Endothelial cell of umbilical vein (primary cell): ENCODE results near the gene QRFPR. TPM values are rescaled to one million over a fixed set of nuclear protein-coding genes. Genes with fewer than 3 reads are reported as not detected.

ENCODE experiments used
- BruUV-seq: library from RNA; stranded (reverse); fragments of 400-500 nt; replicated peaks from 2 replicates; lab custom pipeline; 2021; lab: Mats Ljungman, UMichigan
- CTCF ChIA-PET: fragments of 300-600, 350-600 bp; sonication (Branson Sonifier 250); formaldehyde crosslinking; loops from one replicate; lab custom pipeline; 2021; ENCODE audit warnings: antibody characterized with exemption, inconsistent platforms; lab: Charles Lee
- POLR2A ChIA-PET: fragments of 300-600, 350-600 bp; sonication (Branson Sonifier 250); formaldehyde crosslinking; loops from one replicate; lab custom pipeline; 2021; ENCODE audit warnings: antibody characterized with exemption, inconsistent platforms; lab: Charles Lee
- DNase-seq: peaks from one replicate; pipeline ENCODE4 v3.0.0-alpha.2; 2011; ENCODE audit warnings: low read depth, low spot score
- FAIRE-seq: peaks from 2 replicates; lab custom pipeline; 2011; peaks lifted over from hg19 to GRCh38; lab: Jason Lieb, UNC
- H2AFZ ChIP-seq: 2 replicates; pipeline ENCODE4 v1.6.0; 2012; ENCODE audit warnings: low read depth, low read length, control low read depth, inconsistent platforms
- H3K27ac ChIP-seq: 2 replicates; pipeline ENCODE4 v1.5.1; 2011; ENCODE audit warnings: low read depth, mild to moderate bottlenecking, control low read depth, low read length, moderate library complexity; ENCODE audit not compliant: insufficient read depth
- H3K27me3 ChIP-seq, 2 experiments: 2 replicates each; pipeline versions ENCODE4 v1.6.0 to v1.6.1; 2011; ENCODE audit warnings: low read length in 2 of 2, mixed read lengths in 1 of 2; ENCODE audit not compliant: control insufficient read depth in 2 of 2, insufficient read depth in 2 of 2
- H3K36me3 ChIP-seq, 2 experiments: 2 replicates in 1 of 2; 3 replicates in 1 of 2; pipeline ENCODE4 v1.5.1; 2011; ENCODE audit warnings: low read length in 2 of 2, mild to moderate bottlenecking in 1 of 2, moderate library complexity in 1 of 2; ENCODE audit not compliant: control insufficient read depth in 2 of 2, insufficient read depth in 2 of 2; ENCODE audit errors: extremely low read depth in 1 of 2
- H3K4me1 ChIP-seq: 3 replicates; pipeline ENCODE4 v1.5.1; 2011; ENCODE audit warnings: mild to moderate bottlenecking, low read length; ENCODE audit not compliant: control insufficient read depth, insufficient read depth; ENCODE audit errors: extremely low read depth
- H3K4me2 ChIP-seq: 2 replicates; pipeline ENCODE4 v1.6.1; 2011; ENCODE audit warnings: low read length, control low read depth, mixed read lengths; ENCODE audit not compliant: insufficient read depth
- H3K4me3 ChIP-seq, 3 experiments: fragments of 200-600 bp in 1 of 3; sonication (generic), shearing (Covaris generic) in 1 of 3; replicated peaks in 1 of 3; 2 replicates each; pipeline ENCODE4 v1.5.1; 2011 to 2016; ENCODE audit warnings: control low read depth in 3 of 3, low read length in 3 of 3, mild to moderate bottlenecking in 2 of 3, inconsistent platforms in 1 of 3, low read depth in 1 of 3, moderate library complexity in 1 of 3; ENCODE audit not compliant: insufficient read depth in 1 of 3
- H3K79me2 ChIP-seq: 2 replicates; pipeline ENCODE4 v1.6.0; 2012; ENCODE audit warnings: low read length, inconsistent platforms; ENCODE audit not compliant: control insufficient read depth, insufficient read depth
- H3K9ac ChIP-seq: replicated peaks from 2 replicates; pipeline ENCODE3; 2011; ENCODE audit warnings: low read length, control low read depth; ENCODE audit not compliant: insufficient read depth; ENCODE audit errors: extremely low read depth
- H3K9me1 ChIP-seq: replicated peaks from 3 replicates; pipeline ENCODE4 v1.6.0; 2011; ENCODE audit warnings: mild to moderate bottlenecking, low read length; ENCODE audit not compliant: control insufficient read depth, insufficient read depth; ENCODE audit errors: extremely low read depth
- H3K9me3 ChIP-seq: replicated peaks from 2 replicates; pipeline ENCODE4 v1.5.1; 2012; ENCODE audit warnings: low read length, inconsistent platforms; ENCODE audit not compliant: control insufficient read depth, insufficient read depth
- H4K20me1 ChIP-seq: replicated peaks from 2 replicates; pipeline ENCODE3; 2011; ENCODE audit warnings: mild to moderate bottlenecking, low read length; ENCODE audit not compliant: control insufficient read depth, insufficient read depth; ENCODE audit errors: extremely low read depth
- CTCF ChIP-seq, 2 donors: IDR thresholded peaks; 1 replicate in 1 of 2; 2 replicates in 1 of 2; pipeline ENCODE4 v1.5.1; 2011; ENCODE audit warnings: low read length in 2 of 2, mild to moderate bottlenecking in 2 of 2, moderate library complexity in 2 of 2, control low read depth in 1 of 2, inconsistent platforms in 1 of 2, low read depth in 1 of 2; ENCODE audit not compliant: insufficient read depth in 1 of 2; ENCODE audit errors: extremely low read depth in 1 of 2
- EZH2 ChIP-seq: IDR thresholded peaks from 2 replicates; pipeline ENCODE4 v1.6.1; 2012; ENCODE audit warnings: borderline replicate concordance, low read depth, mild to moderate bottlenecking, moderate library complexity, low read length, inconsistent platforms; ENCODE audit not compliant: severe bottlenecking
- FOS ChIP-seq: IDR thresholded peaks from 2 replicates; pipeline ENCODE4 v1.6.1; 2011; ENCODE audit warnings: mild to moderate bottlenecking, low read length, moderate library complexity, borderline replicate concordance; ENCODE audit not compliant: insufficient read depth
- GATA2 ChIP-seq: IDR thresholded peaks from 2 replicates; pipeline ENCODE4 v1.7.0; 2011; ENCODE audit warnings: low read depth, mild to moderate bottlenecking, moderate library complexity, mixed read lengths, low read length; ENCODE audit not compliant: insufficient read length, insufficient read depth
- JUN ChIP-seq: IDR thresholded peaks from 2 replicates; pipeline ENCODE4 v1.6.1; 2011; ENCODE audit warnings: borderline replicate concordance, low read depth; ENCODE audit not compliant: insufficient read length, insufficient read depth
- MYC ChIP-seq: IDR thresholded peaks from one replicate; pipeline ENCODE4 v1.6.1; 2011; ENCODE audit warnings: mild to moderate bottlenecking, low read depth, low read length
- POLR2A ChIP-seq: IDR thresholded peaks from 2 replicates; pipeline ENCODE4 v1.6.1; 2012; ENCODE audit warnings: low read depth, mild to moderate bottlenecking, control low read depth, low read length
- POLR2AphosphoS5 ChIP-seq: IDR thresholded peaks from 2 replicates; pipeline ENCODE4 v1.6.1; 2012; ENCODE audit warnings: low read depth, mild to moderate bottlenecking, control low read depth, low read length, moderate library complexity; ENCODE audit not compliant: insufficient read depth
- dilution Hi-C: fragments of 300-500 bp; cut with MboI; formaldehyde crosslinking; loops from one replicate; pipeline ENCODE4 v1.15.0; 2019; ENCODE audit warnings: low sequenced_read_pairs; ENCODE audit not compliant: extremely low pct_ligation_motif_present
- intact Hi-C: fragments of 100-400 bp; cut with micrococcal nuclease; formaldehyde crosslinking; loops from one replicate; pipeline ENCODE4 v1.10.0; 2022
- polyA plus RNA-seq, 4 experiments: library from polyadenylated mRNA; depleted of rRNA in 3 of 4; stranded (reverse) in 3 of 4; unstranded in 1 of 4; fragments of >200 nt; gene quantifications; 2 replicates each; pipeline versions ENCODE4 v1.2.1 to v1.2.3, GENCODE V29; 2011 to 2012; ENCODE audit warnings: missing spikeins in 1 of 4
- total RNA-seq: library from RNA; stranded (reverse); gene quantifications from 2 replicates; pipeline ENCODE4 v1.2.3, GENCODE V29; 2021
- TF ChIP-seq, protein P1 (sequence below): IDR thresholded peaks from 2 replicates; pipeline ENCODE4 v1.6.1; 2011; ENCODE audit not compliant: insufficient read depth, insufficient read length

Gene QRFPR
- total and polyA plus RNA-seq, 2 donors (not counting 3 experiments of a cell fraction or from before 2014, with no cell fraction given): not detected

DNA sequence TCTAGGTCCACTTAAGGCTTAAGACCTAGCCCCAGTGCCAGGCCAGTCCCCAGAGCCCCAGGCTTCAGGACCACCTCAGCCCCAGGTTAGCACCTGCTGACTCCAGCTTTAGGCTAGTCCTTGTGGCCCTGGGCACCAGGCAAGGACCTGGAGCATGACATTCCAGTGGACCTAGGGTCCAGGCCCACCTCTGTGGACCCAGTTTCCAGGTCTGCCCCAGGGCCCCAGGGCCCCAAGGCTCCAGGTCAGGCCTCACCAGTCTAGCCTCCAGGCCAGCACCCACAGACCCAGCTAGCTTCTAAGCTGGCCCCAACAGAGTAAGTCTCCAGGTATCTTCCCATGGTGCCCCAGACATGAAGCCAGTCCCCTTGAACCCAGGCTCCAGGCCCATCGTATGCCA lies 97.5 kb downstream of the QRFPR start:
- dilution Hi-C loops: no loop called here
- H3K79me2 ChIP-seq: no peaks in the 10 kb centered on the region
- no peak for TF ChIP-seq POLR2AphosphoS5
- no peak for TF ChIP-seq GATA2
- no peak for TF ChIP-seq FOS
- no peak for TF ChIP-seq EZH2
- TF ChIP-seq MYC: no peak
- no peak for TF ChIP-seq CTCF (IDR thresholded peaks at IDR 0.05; ENCODE audit: extremely low read depth in 1 of 2, insufficient read depth in 1 of 2, low read depth in 1 of 2, low read length in 2 of 2)
- TF ChIP-seq JUN: no peak
- TF ChIP-seq, protein P1, sequence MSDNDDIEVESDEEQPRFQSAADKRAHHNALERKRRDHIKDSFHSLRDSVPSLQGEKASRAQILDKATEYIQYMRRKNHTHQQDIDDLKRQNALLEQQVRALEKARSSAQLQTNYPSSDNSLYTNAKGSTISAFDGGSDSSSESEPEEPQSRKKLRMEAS: no peak
- TF ChIP-seq POLR2A: no peak
- BruUV-seq: no TSS peak
- FAIRE-seq: no peak
- intact Hi-C loops: no loop called here
- H3K9me3 ChIP-seq: no peaks in the 10 kb centered on the region
- no peaks in the 10 kb centered on the region for H3K4me1 ChIP-seq
- no peak overlapping the region for H3K4me3 ChIP-seq
- no peaks in the 10 kb centered on the region for H4K20me1 ChIP-seq
- no peak overlapping the region for H3K4me2 ChIP-seq
- no peaks in the 10 kb centered on the region for H3K9me1 ChIP-seq
- no peak overlapping the region for H3K27ac ChIP-seq
- no peaks in the 10 kb centered on the region for H3K36me3 ChIP-seq
- CTCF ChIA-PET: no interaction called here
- no peak overlapping the region for H2AFZ ChIP-seq
- DNase-seq: no peak
- H3K9ac ChIP-seq: no peak overlapping the region
- no peaks in the 10 kb centered on the region for H3K27me3 ChIP-seq
- POLR2A ChIA-PET: no interaction called here
